ENCODE results near the gene INSIG1.

DNA sequence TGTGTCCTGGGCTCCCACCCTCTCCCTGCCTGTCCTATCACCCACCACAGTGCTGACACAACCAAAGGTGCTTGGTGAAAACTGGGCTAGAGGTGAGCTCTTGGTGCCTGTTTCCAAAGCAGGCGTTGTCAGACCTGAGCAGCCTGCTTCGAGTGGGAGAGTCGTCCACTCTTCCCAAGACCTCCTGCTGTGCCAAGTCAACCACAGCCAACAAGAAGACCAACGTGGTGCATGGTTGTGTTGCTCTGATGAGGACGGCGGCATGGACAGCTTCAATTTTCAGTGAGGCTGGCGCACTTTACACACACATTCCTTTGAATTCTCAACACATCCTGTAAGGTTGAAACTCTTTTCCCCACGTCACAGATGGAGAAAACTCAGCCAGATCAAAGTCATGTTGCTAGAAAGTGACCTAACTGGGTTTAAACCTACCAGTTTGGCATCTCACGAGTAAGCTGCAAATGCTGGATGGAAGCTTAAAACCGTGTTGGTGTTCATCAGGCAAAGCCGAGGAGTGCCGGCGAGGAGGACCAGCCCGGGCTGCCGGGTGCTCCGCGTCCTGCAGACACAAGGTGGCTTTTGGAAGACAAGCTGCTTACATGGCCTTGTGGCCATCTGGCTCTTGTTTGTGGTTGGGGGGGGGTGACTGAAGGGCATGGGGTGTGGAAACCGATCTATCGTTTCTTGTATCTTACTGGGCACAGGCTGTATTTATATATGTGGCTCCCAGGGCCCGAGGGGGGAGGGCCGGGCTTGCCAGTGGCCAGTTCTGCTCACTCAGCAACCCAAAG is 39.3 kb downstream of the INSIG1 start:
- TF ChIP-seq, protein P1, sequence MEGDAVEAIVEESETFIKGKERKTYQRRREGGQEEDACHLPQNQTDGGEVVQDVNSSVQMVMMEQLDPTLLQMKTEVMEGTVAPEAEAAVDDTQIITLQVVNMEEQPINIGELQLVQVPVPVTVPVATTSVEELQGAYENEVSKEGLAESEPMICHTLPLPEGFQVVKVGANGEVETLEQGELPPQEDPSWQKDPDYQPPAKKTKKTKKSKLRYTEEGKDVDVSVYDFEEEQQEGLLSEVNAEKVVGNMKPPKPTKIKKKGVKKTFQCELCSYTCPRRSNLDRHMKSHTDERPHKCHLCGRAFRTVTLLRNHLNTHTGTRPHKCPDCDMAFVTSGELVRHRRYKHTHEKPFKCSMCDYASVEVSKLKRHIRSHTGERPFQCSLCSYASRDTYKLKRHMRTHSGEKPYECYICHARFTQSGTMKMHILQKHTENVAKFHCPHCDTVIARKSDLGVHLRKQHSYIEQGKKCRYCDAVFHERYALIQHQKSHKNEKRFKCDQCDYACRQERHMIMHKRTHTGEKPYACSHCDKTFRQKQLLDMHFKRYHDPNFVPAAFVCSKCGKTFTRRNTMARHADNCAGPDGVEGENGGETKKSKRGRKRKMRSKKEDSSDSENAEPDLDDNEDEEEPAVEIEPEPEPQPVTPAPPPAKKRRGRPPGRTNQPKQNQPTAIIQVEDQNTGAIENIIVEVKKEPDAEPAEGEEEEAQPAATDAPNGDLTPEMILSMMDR (conservative IDR thresholded peaks at IDR 0.05 in 1 of 2, IDR thresholded peaks at IDR 0.05 in 1 of 2; ENCODE audit: extremely low read depth in 1 of 2, insufficient read depth in 1 of 2, low read depth in 1 of 2, low read length in 2 of 2) = no peak
- TF ChIP-seq EZH2 (IDR thresholded peaks at IDR 0.05; ENCODE audit: borderline replicate concordance, low read length) = no peak

Data from mammary epithelial cell (primary cell).